Measurements from ENCODE around the gene FGD2.
A peak's percentile ranks its signal among the peaks of the same experiment; 100 is the strongest.

DNA sequence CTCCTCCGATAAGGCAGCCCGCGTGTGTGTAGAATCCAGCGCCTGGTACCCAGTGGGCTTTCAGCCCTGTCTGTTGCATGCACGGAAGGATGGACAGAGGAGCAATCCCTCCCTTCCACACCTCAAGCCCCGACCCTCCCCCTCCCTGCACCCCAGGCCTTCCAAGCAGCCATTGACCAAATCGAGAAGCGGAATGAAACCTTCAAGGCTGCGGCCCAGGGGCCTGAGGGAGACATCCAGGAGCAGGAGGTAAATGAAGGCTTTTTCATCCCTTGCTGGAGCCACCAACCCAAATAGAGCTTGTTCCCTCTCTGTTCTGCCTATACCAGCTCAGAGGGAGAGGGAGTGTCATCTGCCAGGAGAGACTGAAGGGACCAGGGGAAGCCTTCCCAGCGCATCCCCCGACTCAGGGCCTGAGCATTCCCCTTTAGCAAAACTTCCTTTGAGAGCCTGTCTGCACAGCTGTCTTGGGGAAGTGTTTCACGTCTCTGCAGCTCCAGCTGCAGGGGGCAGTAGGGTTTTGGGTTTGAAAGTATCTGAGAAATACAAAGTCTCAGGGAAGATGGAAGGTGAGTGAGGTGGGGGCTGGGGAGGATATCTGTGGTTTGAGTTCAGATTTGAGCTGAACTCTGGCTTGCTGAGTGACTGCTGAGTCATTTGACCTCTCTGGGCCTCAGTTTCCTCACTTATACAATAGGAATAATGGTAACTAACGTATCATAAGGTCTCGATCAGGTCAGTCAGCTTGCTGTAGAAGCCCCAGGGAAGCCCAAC lies 16.1 kb downstream of the FGD2 start:
- TF ChIP-seq, protein P1, sequence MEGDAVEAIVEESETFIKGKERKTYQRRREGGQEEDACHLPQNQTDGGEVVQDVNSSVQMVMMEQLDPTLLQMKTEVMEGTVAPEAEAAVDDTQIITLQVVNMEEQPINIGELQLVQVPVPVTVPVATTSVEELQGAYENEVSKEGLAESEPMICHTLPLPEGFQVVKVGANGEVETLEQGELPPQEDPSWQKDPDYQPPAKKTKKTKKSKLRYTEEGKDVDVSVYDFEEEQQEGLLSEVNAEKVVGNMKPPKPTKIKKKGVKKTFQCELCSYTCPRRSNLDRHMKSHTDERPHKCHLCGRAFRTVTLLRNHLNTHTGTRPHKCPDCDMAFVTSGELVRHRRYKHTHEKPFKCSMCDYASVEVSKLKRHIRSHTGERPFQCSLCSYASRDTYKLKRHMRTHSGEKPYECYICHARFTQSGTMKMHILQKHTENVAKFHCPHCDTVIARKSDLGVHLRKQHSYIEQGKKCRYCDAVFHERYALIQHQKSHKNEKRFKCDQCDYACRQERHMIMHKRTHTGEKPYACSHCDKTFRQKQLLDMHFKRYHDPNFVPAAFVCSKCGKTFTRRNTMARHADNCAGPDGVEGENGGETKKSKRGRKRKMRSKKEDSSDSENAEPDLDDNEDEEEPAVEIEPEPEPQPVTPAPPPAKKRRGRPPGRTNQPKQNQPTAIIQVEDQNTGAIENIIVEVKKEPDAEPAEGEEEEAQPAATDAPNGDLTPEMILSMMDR (IDR thresholded peaks at IDR 0.05), result peak in 3 of 12 donors; percentile 8 to 22 (median 18)
- no peak for TF ChIP-seq POLR2A (IDR thresholded peaks at IDR 0.05)
